HCT116 (cell line): Measurements from ENCODE around the gene DIP2C. TPM values are rescaled to one million over a fixed set of nuclear protein-coding genes. Genes with fewer than 3 reads are reported as not detected.

Source experiments
- ATAC-seq: fragments of 200-7000 bp; cut with Tn5 transposase; 2 replicates; pipeline ENCODE4 v1.9.1; 2020; ENCODE audit warnings: mild to moderate bottlenecking, moderate library complexity
- BruUV-seq: library from RNA; stranded (reverse); fragments of 400-500 nt; replicated peaks from 2 replicates; lab custom pipeline; 2021; lab: Mats Ljungman, UMichigan
- CTCF ChIA-PET: fragments of 300-600 bp; sonication (Branson Sonifier 250); formaldehyde crosslinking; loops from one replicate; lab custom pipeline; 2021; ENCODE audit warnings: antibody characterized with exemption; lab: Charles Lee
- POLR2A ChIA-PET: fragments of 300-600, 350-600 bp; sonication (Branson Sonifier 250); formaldehyde crosslinking; loops from one replicate; lab custom pipeline; 2021; ENCODE audit warnings: antibody characterized with exemption; lab: Charles Lee
- RAD21 ChIA-PET, 2 experiments: fragments of 300-600 bp; sonication (Branson Sonifier 250); formaldehyde crosslinking; loops; one replicate each; lab custom pipeline; 2023; ENCODE audit warnings: low total read pairs in 2 of 2; ENCODE audit not compliant: uncharacterized antibody in 2 of 2, unreplicated experiment in 2 of 2, low non-redundant PET in 1 of 2; lab: Charles Lee
- DNase-seq: peaks from one replicate; pipeline ENCODE4 v3.0.0-alpha.2; 2010; ENCODE audit warnings: low read depth, low spot score
- H2AFZ ChIP-seq: fragments of 200-600 bp; shearing (Covaris generic), sonication (generic); 2 replicates; pipeline ENCODE4 v1.6.1; 2017; ENCODE audit warnings: low read depth, mixed run types, mixed read lengths, antibody characterized with exemption, low read length; ENCODE audit not compliant: poor library complexity, severe bottlenecking
- H3K27ac ChIP-seq: 2 replicates; pipeline ENCODE4 v1.5.1; 2012; ENCODE audit warnings: low read depth, low read length
- H3K27me3 ChIP-seq: fragments of 200-600 bp; sonication (generic); 2 replicates; pipeline ENCODE4 v1.6.1; 2016; ENCODE audit warnings: mixed run types, low read length, mixed read lengths; ENCODE audit not compliant: insufficient read depth
- H3K36me3 ChIP-seq, 2 experiments: fragments of 200-500 bp in 1 of 2; fragments of 200-600 bp in 1 of 2; sonication (Bioruptor generic) in 1 of 2; sonication (generic) in 1 of 2; 2 replicates each; pipeline versions ENCODE4 v1.5.1 to v1.6.1; 2014 to 2016; ENCODE audit warnings: low read length in 2 of 2, inconsistent platforms in 1 of 2, mixed read lengths in 1 of 2, mixed run types in 1 of 2; ENCODE audit not compliant: insufficient read depth in 2 of 2, control insufficient read depth in 1 of 2
- H3K4me1 ChIP-seq, 2 experiments: fragments of 200-600 bp in 1 of 2; sonication (generic) in 1 of 2; 2 replicates each; pipeline versions ENCODE4 v1.5.1 to v1.6.1; 2012 to 2017; ENCODE audit warnings: low read length in 2 of 2, inconsistent platforms in 1 of 2, mild to moderate bottlenecking in 1 of 2, mixed read lengths in 1 of 2, mixed run types in 1 of 2, moderate library complexity in 1 of 2; ENCODE audit not compliant: insufficient read depth in 2 of 2, control insufficient read depth in 1 of 2
- H3K4me2 ChIP-seq: fragments of 200-600 bp; sonication (generic); 2 replicates; pipeline ENCODE4 v1.6.1; 2017; ENCODE audit warnings: mixed run types, low read length, mixed read lengths
- H3K4me3 ChIP-seq, 2 experiments: fragments of 200-600 bp in 1 of 2; sonication (generic) in 1 of 2; replicated peaks in 1 of 2; 2 replicates each; pipeline ENCODE4 v1.5.1; 2011 to 2016; ENCODE audit warnings: low read length in 2 of 2, control low read depth in 1 of 2, low read depth in 1 of 2, mild to moderate bottlenecking in 1 of 2, mixed read lengths in 1 of 2, mixed run types in 1 of 2
- H3K79me2 ChIP-seq: fragments of 200-600 bp; sonication (generic); 2 replicates; pipeline ENCODE4 v1.6.1; 2017; ENCODE audit warnings: mild to moderate bottlenecking, mixed run types, low read length, moderate library complexity, mixed read lengths; ENCODE audit not compliant: insufficient read depth
- H3K9ac ChIP-seq: fragments of 200-600 bp; sonication (generic); 2 replicates; pipeline ENCODE4 v1.6.1; 2016; ENCODE audit warnings: low read length, mixed read lengths
- H3K9me2 ChIP-seq: fragments of 200-600 bp; sonication (generic), shearing (Covaris generic); 2 replicates; pipeline ENCODE4 v1.6.1; 2017; ENCODE audit warnings: mixed run types, mild to moderate bottlenecking, moderate library complexity; ENCODE audit not compliant: insufficient read depth
- H3K9me3 ChIP-seq, 2 experiments: fragments of 200-500 bp in 1 of 2; fragments of 200-600 bp in 1 of 2; sonication (Bioruptor generic) in 1 of 2; sonication (generic) in 1 of 2; 2 replicates each; pipeline ENCODE4 v1.6.1; 2014 to 2017; ENCODE audit warnings: low read length in 2 of 2, mixed read lengths in 2 of 2, inconsistent platforms in 1 of 2, low read depth in 1 of 2, mild to moderate bottlenecking in 1 of 2, mixed run types in 1 of 2, moderate library complexity in 1 of 2; ENCODE audit not compliant: control insufficient read depth in 1 of 2, insufficient read depth in 1 of 2
- H4K20me1 ChIP-seq: fragments of 200-600 bp; sonication (generic), shearing (Covaris generic); 2 replicates; pipeline ENCODE4 v1.6.1; 2017; ENCODE audit warnings: mixed run types, mild to moderate bottlenecking, moderate library complexity; ENCODE audit not compliant: insufficient read depth
- CBX3 ChIP-seq: IDR thresholded peaks from 2 replicates; pipeline ENCODE4 v1.6.1; 2012; ENCODE audit warnings: low read depth
- CTCF ChIP-seq, 3 experiments: fragments of 200-600 bp in 1 of 3; sonication (generic) in 1 of 3; IDR thresholded peaks in 2 of 3; conservative IDR thresholded peaks in 1 of 3; 2 replicates each; pipeline ENCODE4 v1.5.1; 2012 to 2017; ENCODE audit warnings: low read depth in 2 of 3, low read length in 2 of 3, antibody characterized with exemption in 1 of 3, borderline replicate concordance in 1 of 3, control low read depth in 1 of 3, mild to moderate bottlenecking in 1 of 3, mixed read lengths in 1 of 3, mixed run types in 1 of 3, moderate library complexity in 1 of 3; ENCODE audit not compliant: insufficient read depth in 1 of 3
- EGR1 ChIP-seq: IDR thresholded peaks from 2 replicates; pipeline ENCODE4 v1.6.1; 2012; ENCODE audit warnings: low read depth
- ELF1 ChIP-seq: IDR thresholded peaks from 2 replicates; pipeline ENCODE4 v1.6.1; 2012; ENCODE audit warnings: low read depth, borderline replicate concordance
- EZH2 ChIP-seq: fragments of 200-600 bp; sonication (generic); IDR thresholded peaks from 2 replicates; pipeline ENCODE4 v1.6.1; 2017; ENCODE audit warnings: antibody characterized with exemption, mixed run types
- EZH2phosphoT487 ChIP-seq: fragments of 200-600 bp; IDR thresholded peaks from 2 replicates; pipeline ENCODE4 v1.6.1; 2018; ENCODE audit warnings: antibody characterized with exemption, borderline replicate concordance
- FOSL1 ChIP-seq: IDR thresholded peaks from 2 replicates; pipeline ENCODE4 v1.6.1; 2012; ENCODE audit warnings: low read depth
- JUND ChIP-seq: IDR thresholded peaks from 2 replicates; pipeline ENCODE4 v1.6.1; 2012
- MAX ChIP-seq: IDR thresholded peaks from 2 replicates; pipeline ENCODE4 v1.6.1; 2012
- POLR2A ChIP-seq: IDR thresholded peaks from 2 replicates; pipeline ENCODE4 v1.7.0; 2011; ENCODE audit warnings: borderline replicate concordance; ENCODE audit not compliant: insufficient read depth, insufficient read length; ENCODE audit errors: extremely low read depth
- POLR2AphosphoS5 ChIP-seq: IDR thresholded peaks from 2 replicates; pipeline ENCODE4 v1.6.1; 2011; ENCODE audit warnings: mild to moderate bottlenecking, low read depth, low read length, moderate library complexity
- RAD21 ChIP-seq: IDR thresholded peaks from 2 replicates; pipeline ENCODE4 v1.6.1; 2012; ENCODE audit warnings: low read depth, mild to moderate bottlenecking
- REST ChIP-seq: IDR thresholded peaks from 2 replicates; pipeline ENCODE4 v1.6.1; 2012; ENCODE audit warnings: low read depth
- SIN3A ChIP-seq: IDR thresholded peaks from 2 replicates; pipeline ENCODE4 v1.6.1; 2012; ENCODE audit warnings: low read depth
- SRF ChIP-seq: IDR thresholded peaks from 2 replicates; pipeline ENCODE4 v1.6.1; 2012; ENCODE audit warnings: low read depth
- ZFX ChIP-seq: fragments of 450-650 bp; IDR thresholded peaks from 2 replicates; pipeline ENCODE4 v1.6.1; 2017
- intact Hi-C: fragments of 100-400 bp; cut with micrococcal nuclease; formaldehyde crosslinking; loops from 2 replicates; pipeline ENCODE4 v1.10.0; 2022
- total RNA-seq: library from RNA; stranded (reverse); gene quantifications from one replicate; pipeline ENCODE4 v1.2.1, GENCODE V29; 2021; ENCODE audit not compliant: unreplicated experiment

DIP2C gene
- total RNA-seq, 1 experiment from 2014 or later, result 15.4 TPM

- Histone ChIP-seq H3K9ac (no peak overlapping the region), H3K4me2 (no peak overlapping the region), H3K9me3 (no peaks in the 10 kb centered on the region), H3K36me3 (no peaks in the 10 kb centered on the region; a peak in 1 of 4 replicates), H2AFZ (no peak overlapping the region), H3K4me1 (no peaks in the 10 kb centered on the region), H3K9me2 (no peaks in the 10 kb centered on the region), H3K4me3 (no peak overlapping the region), H3K27ac (no peak overlapping the region), H3K27me3 (no peaks in the 10 kb centered on the region), H3K79me2 (no peaks in the 10 kb centered on the region), H4K20me1 (no peaks in the 10 kb centered on the region)
- RAD21 ChIA-PET, result no interaction called here
- intact Hi-C loops, result no loop called here
- no peak for ATAC-seq
- DNase-seq, result no peak
- TF ChIP-seq POLR2AphosphoS5 (no peak), POLR2A (no peak), CBX3 (no peak), RAD21 (no peak), EGR1 (no peak), EZH2 (no peak), JUND (no peak), FOSL1 (no peak), ELF1 (no peak), REST (no peak), SRF (no peak), CTCF (IDR thresholded peaks at IDR 0.05 in 2 of 3, conservative IDR thresholded peaks at IDR 0.05 in 1 of 3; ENCODE audit: borderline replicate concordance in 1 of 3, insufficient read depth in 1 of 3, low read depth in 2 of 3, low read length in 2 of 3) (no peak), MAX (no peak), SIN3A (no peak), ZFX (no peak), EZH2phosphoT487 (no peak)
- CTCF ChIA-PET, result interaction anchor here (1.2 kb wide), 1 partner anchor 10 kb away, joined by 4 read pairs; no protein-coding TSS in a partner anchor
- POLR2A ChIA-PET, result no interaction called here
- BruUV-seq, result no TSS peak
Observed at GRCh38 chr10:297567-297966, 391.9 kb downstream of the DIP2C start.
